CD14-positive monocyte (primary cell): ENCODE measurements around the gene ELP2. TPM values are rescaled to one million over a fixed set of nuclear protein-coding genes. Genes with fewer than 3 reads are reported as not detected.

ENCODE experiments used
- DNase-seq, 3 donors: peaks; one replicate each; pipeline ENCODE4 v3.0.0-alpha.2; 2011 to 2022
- H2AFZ ChIP-seq: 2 replicates; pipeline ENCODE4 v1.6.0; 2012; ENCODE audit warnings: mild to moderate bottlenecking, low read depth, low read length, inconsistent platforms; ENCODE audit not compliant: insufficient read depth, poor library complexity, severe bottlenecking
- H3K27ac ChIP-seq, 2 donors: 1 replicate in 1 of 2; 2 replicates in 1 of 2; pipeline ENCODE4 v1.5.1; 2012 to 2013; ENCODE audit warnings: low read length in 2 of 2, control low read depth in 1 of 2, inconsistent platforms in 1 of 2, low read depth in 1 of 2, mild to moderate bottlenecking in 1 of 2
- H3K27me3 ChIP-seq, 2 donors: one replicate each; pipeline versions ENCODE4 v1.6.0 to v1.6.1; 2011 to 2013; ENCODE audit warnings: low read length in 2 of 2; ENCODE audit not compliant: control insufficient read depth in 2 of 2, insufficient read depth in 2 of 2
- H3K36me3 ChIP-seq, 2 donors: replicated peaks in 1 of 2; 1 replicate in 1 of 2; 2 replicates in 1 of 2; pipeline versions ENCODE4 v1.5.1 to v1.6.1; 2012 to 2013; ENCODE audit warnings: low read length in 2 of 2, control low read depth in 1 of 2, inconsistent platforms in 1 of 2, mild to moderate bottlenecking in 1 of 2; ENCODE audit not compliant: insufficient read depth in 2 of 2, control insufficient read depth in 1 of 2
- H3K4me1 ChIP-seq, 2 donors: 1 replicate in 1 of 2; 2 replicates in 1 of 2; pipeline versions ENCODE4 v1.5.1 to v1.6.1; 2012 to 2013; ENCODE audit warnings: low read length in 2 of 2, control low read depth in 1 of 2, inconsistent platforms in 1 of 2, mild to moderate bottlenecking in 1 of 2, moderate library complexity in 1 of 2; ENCODE audit not compliant: insufficient read depth in 2 of 2, control insufficient read depth in 1 of 2
- H3K4me2 ChIP-seq: replicated peaks from 2 replicates; pipeline ENCODE3; 2012; ENCODE audit warnings: low read length, moderate library complexity, mild to moderate bottlenecking; ENCODE audit not compliant: poor library complexity, severe bottlenecking; ENCODE audit errors: extremely low read depth
- H3K4me3 ChIP-seq, 3 experiments: fragments of 200-600 bp in 1 of 3; sonication (generic) in 1 of 3; replicated peaks in 1 of 3; 1 replicate in 2 of 3; 2 replicates in 1 of 3; pipeline ENCODE4 v1.5.1; 2011 to 2013; ENCODE audit warnings: low read length in 3 of 3, mild to moderate bottlenecking in 3 of 3, control low read depth in 2 of 3, low read depth in 2 of 3, inconsistent platforms in 1 of 3, moderate library complexity in 1 of 3
- H3K79me2 ChIP-seq: 2 replicates; pipeline ENCODE4 v1.6.0; 2012; ENCODE audit warnings: mild to moderate bottlenecking, control low read depth, inconsistent platforms, low read length, moderate library complexity; ENCODE audit not compliant: insufficient read depth
- H3K9ac ChIP-seq: 2 replicates; pipeline ENCODE4 v1.6.0; 2017; ENCODE audit warnings: low read length, mild to moderate bottlenecking; ENCODE audit not compliant: insufficient read depth, poor library complexity, severe bottlenecking
- H3K9me3 ChIP-seq, 2 donors: replicated peaks in 1 of 2; 1 replicate in 1 of 2; 2 replicates in 1 of 2; pipeline versions ENCODE4 v1.5.1 to v1.6.1; 2012 to 2013; ENCODE audit warnings: low read length in 2 of 2, control low read depth in 1 of 2; ENCODE audit not compliant: control insufficient read depth in 1 of 2, insufficient read depth in 1 of 2
- H4K20me1 ChIP-seq: 2 replicates; pipeline ENCODE4 v1.6.0; 2012; ENCODE audit warnings: mild to moderate bottlenecking, low read length, control low read depth, moderate library complexity; ENCODE audit not compliant: insufficient read depth
- H3K27ac Mint-ChIP-seq, 7 donors: one replicate each; pipeline ENCODE4 v1.8.0; 2020; ENCODE audit warnings: mild to moderate bottlenecking in 7 of 7, mixed read lengths in 7 of 7, moderate library complexity in 6 of 7, inconsistent platforms in 2 of 7
- H3K27me3 Mint-ChIP-seq, 3 donors: one replicate each; pipeline ENCODE4 v1.8.0; 2021 to 2022; ENCODE audit warnings: low read depth in 3 of 3, mild to moderate bottlenecking in 3 of 3, mixed read lengths in 3 of 3, moderate library complexity in 3 of 3, inconsistent platforms in 1 of 3
- H3K36me3 Mint-ChIP-seq, 2 donors: one replicate each; pipeline ENCODE4 v1.8.0; 2020; ENCODE audit warnings: mixed read lengths in 2 of 2, inconsistent platforms in 1 of 2, mild to moderate bottlenecking in 1 of 2
- H3K4me1 Mint-ChIP-seq: one replicate; pipeline ENCODE4 v1.8.0; 2020; ENCODE audit warnings: mild to moderate bottlenecking, mixed read lengths
- H3K4me3 Mint-ChIP-seq, 2 donors: one replicate each; pipeline ENCODE4 v1.8.0; 2020; ENCODE audit warnings: mild to moderate bottlenecking in 2 of 2, mixed read lengths in 2 of 2, moderate library complexity in 1 of 2
- H3K9me3 Mint-ChIP-seq, 7 donors: one replicate each; pipeline ENCODE4 v1.8.0; 2020 to 2022; ENCODE audit warnings: mixed read lengths in 7 of 7, mild to moderate bottlenecking in 6 of 7, moderate library complexity in 6 of 7, inconsistent platforms in 2 of 7
- intact Hi-C, 2 donors: fragments of 100-400 bp; cut with micrococcal nuclease; formaldehyde crosslinking; loops; one replicate each; pipeline versions ENCODE4 v1.15.0 to v1.15.1; 2023
- polyA plus RNA-seq, 3 donors: library from polyadenylated mRNA; depleted of rRNA in 1 of 3; unstranded in 2 of 3; stranded (reverse) in 1 of 3; fragments of 300-500 nt in 2 of 3; fragments of >200 nt in 1 of 3; fragmentation: Illumina TruSeq in 2 of 3; gene quantifications; 1 replicate in 2 of 3; 2 replicates in 1 of 3; pipeline ENCODE4 v1.2.3, GENCODE V29; 2012 to 2021
- TF ChIP-seq, protein P1 (sequence below): fragments of 200-600 bp; IDR thresholded peaks from one replicate; pipeline ENCODE4 v1.8.0; 2022; ENCODE audit warnings: antibody characterized with exemption, mild to moderate bottlenecking

ELP2 gene
- polyA plus RNA-seq, 3 donors, result 24.8 to 52.5 (median 27.1) TPM

DNA sequence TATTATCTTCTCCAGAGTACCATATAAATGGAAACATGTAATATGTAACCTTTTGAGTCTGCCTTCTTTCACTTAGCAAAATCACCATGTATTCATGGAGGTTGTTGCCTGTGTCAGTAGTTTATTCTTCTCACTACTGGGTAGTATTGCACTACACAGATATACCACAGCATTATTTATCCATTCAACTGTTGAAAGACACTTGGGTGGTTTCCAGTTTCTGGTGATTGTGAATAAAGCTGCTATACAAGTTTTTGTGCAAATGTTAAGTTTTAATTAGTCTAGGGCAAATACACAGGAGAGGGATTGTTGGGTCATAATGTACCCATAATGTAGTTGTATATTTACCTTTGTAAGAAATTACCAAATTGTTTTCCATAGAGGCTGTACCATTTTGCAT, 32.7 kb upstream of the ELP2 start:
- Mint-ChIP-seq H3K4me1 (no peaks in the 10 kb centered on the region), H3K27ac (no peak overlapping the region), H3K27me3 (peaks cover 0 to 3% (median 2%) of the 10 kb centered on the region in 3 donors), H3K9me3 (peaks cover 1 to 10% (median 7%) of the 10 kb centered on the region in 7 donors), H3K36me3 (no peaks in the 10 kb centered on the region), H3K4me3 (no peak overlapping the region)
- Histone ChIP-seq H3K36me3 (no peaks in the 10 kb centered on the region), H2AFZ (no peak overlapping the region), H3K4me1 (no peaks in the 10 kb centered on the region), H3K9ac (no peak overlapping the region), H3K9me3 (peaks cover 4 to 7% of the 10 kb centered on the region in 2 donors), H3K4me2 (no peak overlapping the region), H4K20me1 (no peaks in the 10 kb centered on the region), H3K27me3 (no peaks in the 10 kb centered on the region), H3K4me3 (no peak overlapping the region), H3K27ac (no peak overlapping the region), H3K79me2 (no peaks in the 10 kb centered on the region)
- intact Hi-C loops, result loop anchor here in 1 of 2 donors (5.0 kb wide), 1 partner anchor 185 kb away; no protein-coding TSS in a partner anchor
- TF ChIP-seq, protein P1, sequence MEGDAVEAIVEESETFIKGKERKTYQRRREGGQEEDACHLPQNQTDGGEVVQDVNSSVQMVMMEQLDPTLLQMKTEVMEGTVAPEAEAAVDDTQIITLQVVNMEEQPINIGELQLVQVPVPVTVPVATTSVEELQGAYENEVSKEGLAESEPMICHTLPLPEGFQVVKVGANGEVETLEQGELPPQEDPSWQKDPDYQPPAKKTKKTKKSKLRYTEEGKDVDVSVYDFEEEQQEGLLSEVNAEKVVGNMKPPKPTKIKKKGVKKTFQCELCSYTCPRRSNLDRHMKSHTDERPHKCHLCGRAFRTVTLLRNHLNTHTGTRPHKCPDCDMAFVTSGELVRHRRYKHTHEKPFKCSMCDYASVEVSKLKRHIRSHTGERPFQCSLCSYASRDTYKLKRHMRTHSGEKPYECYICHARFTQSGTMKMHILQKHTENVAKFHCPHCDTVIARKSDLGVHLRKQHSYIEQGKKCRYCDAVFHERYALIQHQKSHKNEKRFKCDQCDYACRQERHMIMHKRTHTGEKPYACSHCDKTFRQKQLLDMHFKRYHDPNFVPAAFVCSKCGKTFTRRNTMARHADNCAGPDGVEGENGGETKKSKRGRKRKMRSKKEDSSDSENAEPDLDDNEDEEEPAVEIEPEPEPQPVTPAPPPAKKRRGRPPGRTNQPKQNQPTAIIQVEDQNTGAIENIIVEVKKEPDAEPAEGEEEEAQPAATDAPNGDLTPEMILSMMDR, result no peak
- no peak for DNase-seq

DNA sequence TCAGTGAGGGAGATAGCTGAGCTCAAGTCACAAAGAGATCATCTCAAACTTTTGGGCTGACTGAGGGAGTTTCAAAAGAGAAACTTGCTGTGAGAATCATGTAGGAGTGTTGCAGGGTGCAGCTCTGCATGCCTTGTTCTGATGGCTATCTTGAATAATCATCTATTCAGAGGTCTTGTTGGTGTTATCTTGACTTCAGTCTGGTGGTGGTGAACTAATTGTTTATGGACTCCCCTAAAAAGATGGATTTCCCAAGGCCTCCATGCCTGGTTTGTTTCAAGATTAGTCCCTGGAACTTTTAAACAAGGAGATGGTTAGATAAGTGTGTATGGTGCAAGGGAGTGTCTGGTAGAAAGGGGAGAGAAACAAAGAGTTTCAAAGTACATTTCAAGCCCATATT, 30.4 kb upstream of the ELP2 start:
- H2AFZ ChIP-seq, result no peak overlapping the region
- H3K4me3 ChIP-seq, result no peak overlapping the region
- peaks cover 0 to 4% (median 3%) of the 10 kb centered on the region in 3 donors for H3K27me3 Mint-ChIP-seq
- H3K27me3 ChIP-seq, result no peaks in the 10 kb centered on the region
- TF ChIP-seq, protein P1, result no peak
- no peak overlapping the region for H3K9ac ChIP-seq
- H3K79me2 ChIP-seq, result no peaks in the 10 kb centered on the region
- H3K9me3 ChIP-seq, result peaks cover 4 to 11% of the 10 kb centered on the region in 2 donors
- no peaks in the 10 kb centered on the region for H3K36me3 ChIP-seq
- DNase-seq, result no peak
- intact Hi-C loops, result loop anchor here in 1 of 2 donors (5.0 kb wide), 1 partner anchor 183 kb away; no protein-coding TSS in a partner anchor
- H3K27ac Mint-ChIP-seq, result no peak overlapping the region
- no peaks in the 10 kb centered on the region for H3K4me1 Mint-ChIP-seq
- H3K4me1 ChIP-seq, result no peaks in the 10 kb centered on the region
- no peak overlapping the region for H3K4me3 Mint-ChIP-seq
- H3K4me2 ChIP-seq, result no peak overlapping the region
- no peaks in the 10 kb centered on the region for H3K36me3 Mint-ChIP-seq
- H4K20me1 ChIP-seq, result no peaks in the 10 kb centered on the region
- no peak overlapping the region for H3K27ac ChIP-seq
- H3K9me3 Mint-ChIP-seq, result peaks cover 5 to 20% (median 14%) of the 10 kb centered on the region in 7 donors
